ENCODE results near the gene UGT1A10. TPM values are rescaled to one million over a fixed set of nuclear protein-coding genes. Genes with fewer than 3 reads are reported as not detected.

The UGT1A10 gene
- polyA plus RNA-seq, 1 donor from 2014 or later: not detected

DNA sequence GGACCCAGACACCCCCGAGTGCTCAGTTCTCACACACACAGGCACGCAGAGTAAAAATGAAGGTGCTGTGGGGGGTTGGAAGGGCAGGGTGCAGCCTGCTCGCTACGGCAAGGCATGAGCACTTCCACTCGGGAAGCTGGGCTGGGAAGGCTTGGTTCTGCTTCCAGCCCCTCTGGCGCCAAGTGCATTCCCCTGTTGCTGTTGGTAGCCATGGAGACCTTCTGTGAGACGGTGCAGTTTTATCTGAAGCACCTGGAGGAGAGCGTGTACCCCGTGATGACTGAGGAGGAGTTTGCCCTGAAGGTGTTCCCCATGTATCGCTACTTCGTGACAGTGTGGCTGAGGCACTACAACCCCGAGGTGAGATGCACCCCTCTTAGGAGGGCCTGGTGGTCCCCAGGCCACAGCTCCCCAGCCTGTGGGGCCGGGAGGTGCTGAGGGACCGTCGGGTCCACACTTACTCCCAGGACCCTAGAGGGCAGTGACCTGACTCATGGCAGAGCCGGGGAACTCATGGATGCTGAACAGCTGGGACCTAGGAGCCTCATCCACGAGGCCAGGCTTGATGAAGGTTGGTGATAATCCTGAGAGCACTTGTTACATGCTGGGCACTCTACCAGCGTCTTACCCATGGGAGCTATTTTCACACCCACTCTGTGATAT is 157.3 kb downstream of the UGT1A10 start:
- H2AFZ ChIP-seq (ENCODE audit: low read depth, low read length): no peak overlapping the region
- H3F3A ChIP-seq (ENCODE audit: insufficient read depth, low read length, poor library complexity, severe bottlenecking): no peaks in the 10 kb centered on the region

DNA sequence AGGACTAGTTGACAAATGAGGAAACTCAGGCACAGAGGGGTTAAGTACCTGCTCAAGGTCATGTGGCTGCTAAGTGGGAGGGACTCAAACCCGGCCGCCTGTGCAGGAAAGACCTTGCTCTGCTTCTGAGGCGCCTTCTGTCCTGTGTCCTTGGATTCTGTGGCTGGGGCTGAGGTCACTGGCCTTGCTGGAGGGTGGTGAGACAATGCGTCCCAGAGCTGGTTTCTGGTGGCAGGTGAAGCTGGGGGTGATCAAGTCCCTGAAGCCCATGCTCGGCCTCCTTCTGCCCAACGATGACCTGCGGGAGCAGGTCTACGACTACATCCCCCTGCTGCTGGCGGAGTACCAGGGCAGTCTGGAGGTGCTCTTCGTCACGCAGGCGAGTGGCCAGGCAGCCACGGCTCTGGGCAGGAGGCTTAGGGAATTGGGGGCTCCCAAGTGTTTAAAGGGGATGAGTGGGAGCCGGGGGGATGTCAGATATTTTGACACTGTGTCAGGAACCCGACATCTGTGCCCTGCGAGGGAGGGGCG is 157.9 kb downstream of the UGT1A10 start:
- Histone ChIP-seq H3K4me2 (ENCODE audit: low read length) (no peak overlapping the region), H3K36me3 (ENCODE audit: insufficient read depth, low read length) (no peaks in the 10 kb centered on the region), H3K27ac (ENCODE audit: low read length) (no peak overlapping the region), H2AFZ (ENCODE audit: low read depth, low read length) (no peak overlapping the region), H3K9ac (ENCODE audit: low read length) (no peak overlapping the region), H4K20me1 (ENCODE audit: insufficient read depth) (no peaks in the 10 kb centered on the region), H3K27me3 (ENCODE audit: insufficient read depth, low read depth, low read length) (no peaks in the 10 kb centered on the region), H3K9me2 (ENCODE audit: insufficient read depth, low read length) (no peaks in the 10 kb centered on the region), H3K79me2 (replicated peaks; ENCODE audit: insufficient read depth, low read length) (no peaks in the 10 kb centered on the region), H3F3A (ENCODE audit: insufficient read depth, low read length, poor library complexity, severe bottlenecking) (no peaks in the 10 kb centered on the region), H3K9me3 (ENCODE audit: low read length) (no peaks in the 10 kb centered on the region), H3K4me3 (ENCODE audit: low read length) (no peak overlapping the region)
- TF ChIP-seq MXI1 (conservative IDR thresholded peaks at IDR 0.05; ENCODE audit: poor library complexity, severe bottlenecking): no peak
- TF ChIP-seq POLR2AphosphoS5 (IDR thresholded peaks at IDR 0.05): no peak
- TF ChIP-seq, protein P1, sequence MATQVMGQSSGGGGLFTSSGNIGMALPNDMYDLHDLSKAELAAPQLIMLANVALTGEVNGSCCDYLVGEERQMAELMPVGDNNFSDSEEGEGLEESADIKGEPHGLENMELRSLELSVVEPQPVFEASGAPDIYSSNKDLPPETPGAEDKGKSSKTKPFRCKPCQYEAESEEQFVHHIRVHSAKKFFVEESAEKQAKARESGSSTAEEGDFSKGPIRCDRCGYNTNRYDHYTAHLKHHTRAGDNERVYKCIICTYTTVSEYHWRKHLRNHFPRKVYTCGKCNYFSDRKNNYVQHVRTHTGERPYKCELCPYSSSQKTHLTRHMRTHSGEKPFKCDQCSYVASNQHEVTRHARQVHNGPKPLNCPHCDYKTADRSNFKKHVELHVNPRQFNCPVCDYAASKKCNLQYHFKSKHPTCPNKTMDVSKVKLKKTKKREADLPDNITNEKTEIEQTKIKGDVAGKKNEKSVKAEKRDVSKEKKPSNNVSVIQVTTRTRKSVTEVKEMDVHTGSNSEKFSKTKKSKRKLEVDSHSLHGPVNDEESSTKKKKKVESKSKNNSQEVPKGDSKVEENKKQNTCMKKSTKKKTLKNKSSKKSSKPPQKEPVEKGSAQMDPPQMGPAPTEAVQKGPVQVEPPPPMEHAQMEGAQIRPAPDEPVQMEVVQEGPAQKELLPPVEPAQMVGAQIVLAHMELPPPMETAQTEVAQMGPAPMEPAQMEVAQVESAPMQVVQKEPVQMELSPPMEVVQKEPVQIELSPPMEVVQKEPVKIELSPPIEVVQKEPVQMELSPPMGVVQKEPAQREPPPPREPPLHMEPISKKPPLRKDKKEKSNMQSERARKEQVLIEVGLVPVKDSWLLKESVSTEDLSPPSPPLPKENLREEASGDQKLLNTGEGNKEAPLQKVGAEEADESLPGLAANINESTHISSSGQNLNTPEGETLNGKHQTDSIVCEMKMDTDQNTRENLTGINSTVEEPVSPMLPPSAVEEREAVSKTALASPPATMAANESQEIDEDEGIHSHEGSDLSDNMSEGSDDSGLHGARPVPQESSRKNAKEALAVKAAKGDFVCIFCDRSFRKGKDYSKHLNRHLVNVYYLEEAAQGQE (IDR thresholded peaks at IDR 0.05; ENCODE audit: borderline replicate concordance): no peak
- TF ChIP-seq SMC3 (conservative IDR thresholded peaks at IDR 0.05; ENCODE audit: poor library complexity): no peak
- TF ChIP-seq RAD21 (conservative IDR thresholded peaks at IDR 0.05): no peak
- TF ChIP-seq EP300 (conservative IDR thresholded peaks at IDR 0.05; ENCODE audit: poor library complexity, severe bottlenecking): no peak
- TF ChIP-seq, protein P2, sequence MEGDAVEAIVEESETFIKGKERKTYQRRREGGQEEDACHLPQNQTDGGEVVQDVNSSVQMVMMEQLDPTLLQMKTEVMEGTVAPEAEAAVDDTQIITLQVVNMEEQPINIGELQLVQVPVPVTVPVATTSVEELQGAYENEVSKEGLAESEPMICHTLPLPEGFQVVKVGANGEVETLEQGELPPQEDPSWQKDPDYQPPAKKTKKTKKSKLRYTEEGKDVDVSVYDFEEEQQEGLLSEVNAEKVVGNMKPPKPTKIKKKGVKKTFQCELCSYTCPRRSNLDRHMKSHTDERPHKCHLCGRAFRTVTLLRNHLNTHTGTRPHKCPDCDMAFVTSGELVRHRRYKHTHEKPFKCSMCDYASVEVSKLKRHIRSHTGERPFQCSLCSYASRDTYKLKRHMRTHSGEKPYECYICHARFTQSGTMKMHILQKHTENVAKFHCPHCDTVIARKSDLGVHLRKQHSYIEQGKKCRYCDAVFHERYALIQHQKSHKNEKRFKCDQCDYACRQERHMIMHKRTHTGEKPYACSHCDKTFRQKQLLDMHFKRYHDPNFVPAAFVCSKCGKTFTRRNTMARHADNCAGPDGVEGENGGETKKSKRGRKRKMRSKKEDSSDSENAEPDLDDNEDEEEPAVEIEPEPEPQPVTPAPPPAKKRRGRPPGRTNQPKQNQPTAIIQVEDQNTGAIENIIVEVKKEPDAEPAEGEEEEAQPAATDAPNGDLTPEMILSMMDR (IDR thresholded peaks at IDR 0.05; ENCODE audit: poor library complexity, severe bottlenecking): no peak
- TF ChIP-seq EZH2 (IDR thresholded peaks at IDR 0.05; ENCODE audit: borderline replicate concordance, insufficient read depth, low read length, poor library complexity, severe bottlenecking): no peak
- no peak for TF ChIP-seq TAF1 (IDR thresholded peaks at IDR 0.05; ENCODE audit: low read depth)

More for the DNA sequence above, 157.3 kb downstream of the UGT1A10 start:
- Histone ChIP-seq H3K9me3 (ENCODE audit: low read length) (no peaks in the 10 kb centered on the region), H3K4me3 (ENCODE audit: low read length) (no peak overlapping the region), H3K4me2 (ENCODE audit: low read length) (no peak overlapping the region), H3K79me2 (replicated peaks; ENCODE audit: insufficient read depth, low read length) (no peaks in the 10 kb centered on the region), H3K9ac (ENCODE audit: low read length) (no peak overlapping the region), H3K9me2 (ENCODE audit: insufficient read depth, low read length) (no peaks in the 10 kb centered on the region), H3K36me3 (ENCODE audit: insufficient read depth, low read length) (no peaks in the 10 kb centered on the region), H3K27me3 (ENCODE audit: insufficient read depth, low read depth, low read length) (no peaks in the 10 kb centered on the region), H3K27ac (ENCODE audit: low read length) (no peak overlapping the region), H4K20me1 (ENCODE audit: insufficient read depth) (no peaks in the 10 kb centered on the region)
- TF ChIP-seq SMC3 (conservative IDR thresholded peaks at IDR 0.05; ENCODE audit: poor library complexity): no peak
- TF ChIP-seq EP300 (conservative IDR thresholded peaks at IDR 0.05; ENCODE audit: poor library complexity, severe bottlenecking): no peak
- no peak for TF ChIP-seq RAD21 (conservative IDR thresholded peaks at IDR 0.05)
- no peak for TF ChIP-seq POLR2AphosphoS5 (IDR thresholded peaks at IDR 0.05)
- TF ChIP-seq, protein P1 (IDR thresholded peaks at IDR 0.05; ENCODE audit: borderline replicate concordance): no peak
- TF ChIP-seq, protein P2 (IDR thresholded peaks at IDR 0.05; ENCODE audit: poor library complexity, severe bottlenecking): no peak
- no peak for TF ChIP-seq TAF1 (IDR thresholded peaks at IDR 0.05; ENCODE audit: low read depth)
- no peak for TF ChIP-seq EZH2 (IDR thresholded peaks at IDR 0.05; ENCODE audit: borderline replicate concordance, insufficient read depth, low read length, poor library complexity, severe bottlenecking)
- TF ChIP-seq MXI1 (conservative IDR thresholded peaks at IDR 0.05; ENCODE audit: poor library complexity, severe bottlenecking): no peak

Measured in neural cell (in vitro differentiated cells).